Measurements from ENCODE around the gene CDH5.

CDH5 gene

DNA sequence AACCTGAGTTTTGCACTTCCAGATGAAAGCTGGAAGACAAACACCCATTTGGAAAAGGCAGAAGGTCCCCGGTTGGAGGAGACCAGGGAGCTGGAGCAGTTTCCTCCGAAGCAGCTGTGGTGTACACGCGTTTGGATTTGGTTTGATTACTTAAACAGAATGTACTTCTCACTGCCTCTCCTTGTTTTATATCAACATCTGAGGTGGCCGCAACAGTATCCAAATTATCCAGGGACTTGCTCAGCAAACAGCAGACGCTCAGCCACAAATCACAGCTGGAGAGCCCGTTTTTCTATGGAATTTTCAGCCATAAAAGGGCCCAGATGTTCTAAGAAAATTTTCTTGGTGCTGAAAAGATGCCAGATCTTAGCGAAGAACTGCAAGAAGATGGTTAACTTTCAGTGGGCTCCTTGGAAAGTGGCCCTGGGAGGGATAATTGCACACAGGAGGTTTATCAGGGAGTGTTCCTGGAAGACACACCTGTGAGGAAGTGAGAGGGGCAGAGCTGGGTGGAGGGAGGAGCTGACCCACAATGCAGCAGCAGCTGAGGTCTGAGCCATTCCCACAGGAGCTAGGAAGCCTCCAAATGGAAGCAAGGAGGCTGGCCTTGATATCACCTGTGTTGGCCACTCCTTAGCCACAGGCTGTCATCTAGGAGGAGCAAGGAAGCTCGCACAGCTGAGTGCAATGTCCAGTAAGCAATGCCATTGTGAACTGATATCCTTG lies 28.9 kb upstream of the CDH5 start:
- no peak for DNase-seq (ENCODE audit: low spot score)
- Mint-ChIP-seq H3K36me3 (ENCODE audit: low read depth) (no peaks in the 10 kb centered on the region), H3K27me3 (ENCODE audit: low read depth) (peaks cover 10% of the 10 kb centered on the region), H3K9me3 (no peaks in the 10 kb centered on the region), H3K4me1 (ENCODE audit: low read depth) (no peaks in the 10 kb centered on the region), H3K4me3 (no peak overlapping the region), H3K27ac (no peak overlapping the region)

- Mint-ChIP-seq H3K4me3 (no peak overlapping the region), H3K9me3 (no peaks in the 10 kb centered on the region), H3K27me3 (ENCODE audit: low read depth) (peaks cover 5% of the 10 kb centered on the region), H3K27ac (no peak overlapping the region), H3K36me3 (ENCODE audit: low read depth) (no peaks in the 10 kb centered on the region), H3K4me1 (ENCODE audit: low read depth) (no peaks in the 10 kb centered on the region)
- DNase-seq (ENCODE audit: low spot score): no peak
Observed at GRCh38 chr16:66342294-66342900, 24.1 kb upstream of the CDH5 start.

GRCh38 chr16:66344533-66345145 lies 21.9 kb upstream of the CDH5 start:
- Mint-ChIP-seq H3K36me3 (ENCODE audit: low read depth) (no peaks in the 10 kb centered on the region), H3K4me3 (no peak overlapping the region), H3K27ac (no peak overlapping the region), H3K9me3 (no peaks in the 10 kb centered on the region), H3K4me1 (ENCODE audit: low read depth) (no peaks in the 10 kb centered on the region), H3K27me3 (ENCODE audit: low read depth) (peaks cover 4% of the 10 kb centered on the region)
- peak; percentile 9 for DNase-seq (ENCODE audit: low spot score)

DNA sequence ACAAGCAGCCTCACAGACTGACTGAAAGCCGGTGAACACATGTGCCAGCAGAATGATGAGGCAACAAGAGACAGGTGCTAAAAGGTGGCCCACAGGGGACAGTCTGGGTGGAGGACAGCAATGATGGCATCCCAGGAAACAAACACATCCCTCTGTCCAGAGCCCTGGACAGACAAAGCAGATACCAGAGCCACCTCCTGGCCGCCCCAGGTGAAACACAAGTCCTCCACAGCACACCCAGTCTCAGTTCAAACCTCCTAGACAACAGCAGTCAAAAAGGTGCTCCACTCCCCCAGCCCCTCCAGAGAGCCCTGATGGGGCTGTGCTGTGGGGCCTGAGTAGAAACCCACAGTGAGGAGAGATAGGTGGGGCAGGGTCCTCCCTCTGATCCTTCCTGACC lies 20.3 kb upstream of the CDH5 start:
- peaks cover 5% of the 10 kb centered on the region for H3K27me3 Mint-ChIP-seq (ENCODE audit: low read depth)
- no peaks in the 10 kb centered on the region for H3K4me1 Mint-ChIP-seq (ENCODE audit: low read depth)

DNA sequence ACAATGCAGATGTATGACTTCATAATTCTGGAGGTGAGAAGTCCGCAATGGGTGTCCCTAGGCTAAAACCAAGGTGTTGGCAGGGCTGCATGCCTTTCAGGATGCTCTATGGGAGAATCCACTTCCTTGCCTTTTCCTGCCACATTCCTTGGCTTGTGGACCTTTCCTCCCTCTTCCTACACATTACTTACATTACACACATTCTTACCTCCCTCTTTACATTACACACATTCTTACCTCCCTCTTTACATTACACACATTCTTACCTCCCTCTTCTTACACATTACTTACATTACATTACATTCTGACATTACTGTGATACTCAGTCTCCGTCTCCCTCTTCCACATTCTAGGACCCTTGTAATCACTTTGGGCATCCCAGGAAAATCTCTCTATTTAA lies 14.2 kb upstream of the CDH5 start:
- H3K27ac Mint-ChIP-seq: no peak overlapping the region
- peaks cover 7% of the 10 kb centered on the region for H3K27me3 Mint-ChIP-seq (ENCODE audit: low read depth)
- DNase-seq (ENCODE audit: low spot score): no peak
- H3K4me3 Mint-ChIP-seq: no peak overlapping the region
- H3K36me3 Mint-ChIP-seq (ENCODE audit: low read depth): no peaks in the 10 kb centered on the region
- H3K9me3 Mint-ChIP-seq: no peaks in the 10 kb centered on the region
- H3K4me1 Mint-ChIP-seq (ENCODE audit: low read depth): no peaks in the 10 kb centered on the region

More for the DNA sequence above, 20.3 kb upstream of the CDH5 start:
- Mint-ChIP-seq H3K27ac (no peak overlapping the region), H3K36me3 (ENCODE audit: low read depth) (no peaks in the 10 kb centered on the region), H3K9me3 (no peaks in the 10 kb centered on the region), H3K4me3 (no peak overlapping the region)
- no peak for DNase-seq (ENCODE audit: low spot score)

GRCh38 chr16:66353055-66353454 lies 13.4 kb upstream of the CDH5 start:
- no peak for DNase-seq (ENCODE audit: low spot score)
- Mint-ChIP-seq H3K4me1 (ENCODE audit: low read depth) (no peaks in the 10 kb centered on the region), H3K27me3 (ENCODE audit: low read depth) (peaks cover 9% of the 10 kb centered on the region), H3K27ac (no peak overlapping the region), H3K36me3 (ENCODE audit: low read depth) (no peaks in the 10 kb centered on the region), H3K9me3 (no peaks in the 10 kb centered on the region), H3K4me3 (no peak overlapping the region)

- H3K27me3 Mint-ChIP-seq (ENCODE audit: low read depth): peaks cover 9% of the 10 kb centered on the region
Observed at GRCh38 chr16:66354034-66354909, 12.2 kb upstream of the CDH5 start.

DNA sequence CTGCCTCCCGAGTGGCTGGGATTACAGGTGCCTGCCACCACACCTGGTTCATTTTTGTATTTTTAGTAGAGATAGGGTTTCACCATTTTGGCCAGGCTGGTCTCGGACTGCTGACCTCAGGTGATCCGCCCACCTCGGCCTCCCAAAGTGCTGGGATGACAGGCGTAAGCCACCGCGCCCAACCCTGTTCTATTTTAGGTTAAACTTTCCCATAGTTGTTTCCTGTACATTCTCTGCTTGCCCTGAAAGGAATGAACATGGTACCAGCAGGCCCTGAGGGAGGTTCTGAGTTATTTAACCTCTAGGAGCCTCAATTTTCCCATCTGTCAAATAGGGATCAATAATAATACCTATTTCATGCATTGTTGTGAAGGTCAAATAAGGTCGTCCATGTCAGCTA lies 11.0 kb upstream of the CDH5 start:
- no peaks in the 10 kb centered on the region for H3K9me3 Mint-ChIP-seq
- H3K4me3 Mint-ChIP-seq: no peak overlapping the region
- H3K36me3 Mint-ChIP-seq (ENCODE audit: low read depth): no peaks in the 10 kb centered on the region
- peaks cover 10% of the 10 kb centered on the region for H3K27me3 Mint-ChIP-seq (ENCODE audit: low read depth)
- H3K27ac Mint-ChIP-seq: no peak overlapping the region
- H3K4me1 Mint-ChIP-seq (ENCODE audit: low read depth): no peaks in the 10 kb centered on the region
- DNase-seq (ENCODE audit: low spot score): no peak

More at GRCh38 chr16:66354034-66354909, 12.2 kb upstream of the CDH5 start:
- no peaks in the 10 kb centered on the region for H3K9me3 Mint-ChIP-seq
- H3K36me3 Mint-ChIP-seq (ENCODE audit: low read depth): no peaks in the 10 kb centered on the region
- H3K27ac Mint-ChIP-seq: no peak overlapping the region
- DNase-seq (ENCODE audit: low spot score): no peak
- no peaks in the 10 kb centered on the region for H3K4me1 Mint-ChIP-seq (ENCODE audit: low read depth)
- H3K4me3 Mint-ChIP-seq: no peak overlapping the region

DNA sequence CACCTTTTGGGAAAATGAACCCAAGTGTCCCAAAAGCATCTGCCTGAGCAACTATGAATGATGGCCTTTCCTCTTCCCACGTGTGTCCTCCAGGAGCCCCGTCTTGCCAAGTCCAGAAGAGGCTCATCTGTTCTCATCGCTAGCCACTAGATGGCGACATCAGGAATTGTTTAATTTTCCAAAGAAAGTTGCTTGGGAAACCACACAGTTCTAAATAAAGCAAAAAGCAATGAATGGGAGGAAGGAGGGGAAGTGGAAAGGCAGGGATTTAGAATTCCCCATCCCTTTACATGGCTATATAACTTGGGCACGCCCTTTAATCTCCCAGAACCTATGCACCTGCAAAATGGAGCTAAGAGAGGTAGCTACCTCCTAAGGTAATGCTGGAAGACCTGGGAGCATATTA lies 9.0 kb upstream of the CDH5 start:
- H3K27ac Mint-ChIP-seq: no peak overlapping the region
- H3K4me3 Mint-ChIP-seq: no peak overlapping the region
- no peaks in the 10 kb centered on the region for H3K4me1 Mint-ChIP-seq (ENCODE audit: low read depth)
- H3K36me3 Mint-ChIP-seq (ENCODE audit: low read depth): no peaks in the 10 kb centered on the region
- DNase-seq (ENCODE audit: low spot score): no peak
- H3K27me3 Mint-ChIP-seq (ENCODE audit: low read depth): peaks cover 21% of the 10 kb centered on the region
- no peaks in the 10 kb centered on the region for H3K9me3 Mint-ChIP-seq

DNA sequence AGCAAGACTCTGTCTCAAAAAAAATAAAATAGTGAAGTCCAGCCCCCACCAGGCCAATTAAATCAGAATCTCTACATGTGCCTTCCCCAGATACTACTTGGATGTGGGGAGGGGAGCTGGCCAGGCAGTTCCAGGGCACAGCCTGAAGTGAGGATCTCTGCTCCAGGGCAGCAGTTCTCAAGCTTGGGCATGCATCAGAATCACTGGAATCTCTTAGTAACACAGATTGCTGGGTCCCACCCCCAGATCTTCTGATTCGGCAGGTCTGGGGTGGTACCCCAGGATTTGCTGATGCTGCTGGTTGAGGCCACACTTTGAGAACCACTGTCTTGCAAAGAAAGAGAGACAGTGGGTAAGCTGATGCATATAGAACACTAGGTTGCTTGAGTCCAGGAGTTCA lies 8.3 kb upstream of the CDH5 start:
- no peaks in the 10 kb centered on the region for H3K36me3 Mint-ChIP-seq (ENCODE audit: low read depth)

GRCh38 chr16:66359012-66359411 lies 7.5 kb upstream of the CDH5 start:
- Mint-ChIP-seq H3K4me1 (ENCODE audit: low read depth) (no peaks in the 10 kb centered on the region), H3K27me3 (ENCODE audit: low read depth) (peaks cover 27% of the 10 kb centered on the region), H3K9me3 (no peaks in the 10 kb centered on the region), H3K4me3 (no peak overlapping the region), H3K36me3 (ENCODE audit: low read depth) (no peaks in the 10 kb centered on the region), H3K27ac (no peak overlapping the region)
- DNase-seq (ENCODE audit: low spot score): no peak

More for the DNA sequence above, 8.3 kb upstream of the CDH5 start:
- Mint-ChIP-seq H3K27me3 (ENCODE audit: low read depth) (peaks cover 24% of the 10 kb centered on the region), H3K27ac (no peak overlapping the region), H3K4me3 (no peak overlapping the region), H3K4me1 (ENCODE audit: low read depth) (no peaks in the 10 kb centered on the region), H3K9me3 (no peaks in the 10 kb centered on the region)
- DNase-seq (ENCODE audit: low spot score): no peak

GRCh38 chr16:66359811-66360608 lies 6.5 kb upstream of the CDH5 start:
- no peaks in the 10 kb centered on the region for H3K4me1 Mint-ChIP-seq (ENCODE audit: low read depth)
- H3K27ac Mint-ChIP-seq: no peak overlapping the region
- H3K4me3 Mint-ChIP-seq: no peak overlapping the region
- DNase-seq (ENCODE audit: low spot score): no peak
- H3K36me3 Mint-ChIP-seq (ENCODE audit: low read depth): no peaks in the 10 kb centered on the region
- peaks cover 29% of the 10 kb centered on the region for H3K27me3 Mint-ChIP-seq (ENCODE audit: low read depth)
- H3K9me3 Mint-ChIP-seq: no peaks in the 10 kb centered on the region

DNA sequence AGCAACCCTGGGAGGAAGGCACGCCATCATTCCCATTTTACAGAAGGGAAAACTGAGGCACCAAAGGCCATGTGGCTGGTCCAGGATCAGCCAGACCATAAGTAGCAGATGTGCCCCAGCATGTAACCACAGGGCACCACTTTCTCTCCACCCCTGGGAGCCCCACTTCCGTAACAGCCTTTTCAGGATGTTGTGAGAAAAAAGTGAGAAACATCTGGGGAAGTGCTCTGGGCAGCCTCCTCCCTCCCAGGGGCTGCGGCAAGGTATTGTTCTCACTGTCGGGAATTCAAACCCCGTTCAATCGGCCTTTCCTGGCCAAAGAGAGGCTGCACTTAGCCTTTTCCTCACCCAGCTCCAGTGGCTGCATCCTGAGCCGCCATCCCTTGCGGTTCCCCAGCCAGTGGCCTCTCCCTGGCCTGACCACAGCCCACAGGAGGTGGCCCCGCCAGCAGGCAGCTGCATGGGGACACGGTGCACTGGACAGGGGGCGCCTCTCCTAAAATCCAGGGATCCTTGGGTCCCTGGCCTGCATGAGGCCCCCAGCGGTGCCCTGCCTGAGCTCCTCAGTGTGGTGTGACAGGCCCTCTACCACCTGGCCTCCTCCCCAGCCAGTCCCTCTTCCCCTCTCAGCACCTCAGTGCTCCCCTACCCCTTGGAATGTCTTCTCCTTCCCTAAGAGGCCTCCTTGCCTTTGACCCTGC lies 5.7 kb upstream of the CDH5 start:
- Mint-ChIP-seq H3K9me3 (no peaks in the 10 kb centered on the region), H3K36me3 (ENCODE audit: low read depth) (no peaks in the 10 kb centered on the region), H3K4me3 (no peak overlapping the region), H3K4me1 (ENCODE audit: low read depth) (no peaks in the 10 kb centered on the region), H3K27me3 (ENCODE audit: low read depth) (peaks cover 36% of the 10 kb centered on the region), H3K27ac (no peak overlapping the region)
- no peak for DNase-seq (ENCODE audit: low spot score)
